Keratinocyte (primary cell): Measurements from ENCODE around the gene RFC1.

Experiments used
- CTCF ChIP-seq, 3 experiments: IDR thresholded peaks in 1 of 3; conservative IDR thresholded peaks in 1 of 3; optimal IDR thresholded peaks in 1 of 3; 2 replicates in 2 of 3; 3 replicates in 1 of 3; pipeline versions ENCODE3 to v1.5.1; 2011; ENCODE audit warnings: low read length in 3 of 3, mild to moderate bottlenecking in 3 of 3, moderate library complexity in 2 of 3, control low read depth in 1 of 3, inconsistent platforms in 1 of 3; ENCODE audit not compliant: insufficient read depth in 2 of 3; ENCODE audit errors: extremely low read depth in 1 of 3
- EZH2 ChIP-seq: IDR thresholded peaks from one replicate; pipeline ENCODE4 v1.6.1; 2012; ENCODE audit warnings: inconsistent platforms, mild to moderate bottlenecking, low read length, moderate library complexity

- TF ChIP-seq CTCF (optimal IDR thresholded peaks at IDR 0.05 in 1 of 3, IDR thresholded peaks at IDR 0.05 in 1 of 3, conservative IDR thresholded peaks at IDR 0.05 in 1 of 3; ENCODE audit: extremely low read depth in 1 of 3, insufficient read depth in 2 of 3, low read length in 3 of 3) (no peak), EZH2 (no peak)
These were observed 3.3 kb downstream of the RFC1 start for GRCh38 chr4:39362827-39363226.
